HepG2 (cell line): ENCODE measurements around the gene PPAN. TPM values are rescaled to one million over a fixed set of nuclear protein-coding genes. Genes with fewer than 3 reads are reported as not detected.
A peak's percentile ranks its signal among the peaks of the same experiment; 100 is the strongest.

Experiments
- ADNP ChIP-seq: sonication (generic); formaldehyde crosslinking; IDR thresholded peaks from 2 replicates; pipeline ENCODE4 v1.4.0; 2020; ENCODE audit warnings: missing genetic modification reagents
- DMTF1 ChIP-seq: sonication (generic); formaldehyde crosslinking; IDR thresholded peaks from 2 replicates; pipeline ENCODE4 v1.4.0; 2020; ENCODE audit warnings: mild to moderate bottlenecking, missing genetic modification reagents
- FOXP1 ChIP-seq, 2 experiments: fragments of 450-650 bp in 1 of 2; IDR thresholded peaks; 2 replicates each; pipeline ENCODE4 v1.6.1; 2017 to 2018; ENCODE audit warnings: antibody characterized with exemption in 1 of 2
- HOXD1 ChIP-seq: sonication (generic); formaldehyde crosslinking; IDR thresholded peaks from 2 replicates; pipeline ENCODE4 v1.5.0; 2020; ENCODE audit warnings: missing genetic modification reagents
- PBX2 ChIP-seq: IDR thresholded peaks from 2 replicates; pipeline ENCODE4 v1.6.1; 2016; ENCODE audit warnings: control low read depth
- PHF21A ChIP-seq: sonication (generic); formaldehyde crosslinking; IDR thresholded peaks from 2 replicates; pipeline ENCODE4 v1.5.0; 2020; ENCODE audit warnings: mild to moderate bottlenecking, missing genetic modification reagents
- REPIN1 ChIP-seq: sonication (generic); formaldehyde crosslinking; IDR thresholded peaks from 2 replicates; pipeline ENCODE4 v1.8.0; 2022; ENCODE audit warnings: missing genetic modification reagents, low read depth, mild to moderate bottlenecking, borderline replicate concordance
- RNF219 ChIP-seq: sonication (generic); formaldehyde crosslinking; IDR thresholded peaks from 2 replicates; pipeline ENCODE4 v1.5.0; 2020; ENCODE audit warnings: mild to moderate bottlenecking, missing genetic modification reagents
- SMC3 ChIP-seq: IDR thresholded peaks from 2 replicates; pipeline ENCODE4 v1.6.1; 2011; ENCODE audit warnings: low read length, improper control_type of control experiment
- TBL1XR1 ChIP-seq: fragments of 150-350 bp; IDR thresholded peaks from 2 replicates; pipeline ENCODE4 v1.6.1; 2014; ENCODE audit warnings: borderline replicate concordance, low read length; ENCODE audit not compliant: partially characterized antibody
- ZFY ChIP-seq: sonication (generic); formaldehyde crosslinking; IDR thresholded peaks from 2 replicates; pipeline ENCODE4 v1.4.0; 2020; ENCODE audit warnings: missing genetic modification reagents
- ZNF607 ChIP-seq: sonication (generic); formaldehyde crosslinking; IDR thresholded peaks from 2 replicates; pipeline ENCODE4 v1.5.1; 2020; ENCODE audit warnings: missing genetic modification reagents, mild to moderate bottlenecking, borderline replicate concordance
- ZNF883 ChIP-seq: sonication (generic); formaldehyde crosslinking; IDR thresholded peaks from 2 replicates; pipeline ENCODE4 v1.5.1; 2020; ENCODE audit warnings: mild to moderate bottlenecking, missing genetic modification reagents; ENCODE audit errors: not compliant biosample characterization
- polyA plus RNA-seq, 8 experiments: library from polyadenylated mRNA; depleted of rRNA in 3 of 8; stranded (reverse) in 7 of 8; unstranded in 1 of 8; fragments of >200 nt; fragmentation: Illumina TruSeq in 4 of 8; extraction: Trizol in 4 of 8; gene quantifications; 2 replicates each; pipeline versions ENCODE4 v1.2.1 to v1.2.3, GENCODE V29; 2011 to 2016; ENCODE audit warnings: low read depth in 4 of 8, missing spikeins in 1 of 8, mixed read lengths in 1 of 8; ENCODE audit not compliant: insufficient read depth in 1 of 8
- total RNA-seq, 5 experiments: library from RNA; depleted of rRNA; stranded (reverse); fragments of >200 nt; fragmentation: Illumina TruSeq; extraction: Trizol; gene quantifications; 2 replicates each; pipeline ENCODE4 v1.2.3, GENCODE V29; 2016; ENCODE audit warnings: low read depth in 1 of 5
- TF ChIP-seq, protein P1 (sequence below): sonication (generic); formaldehyde crosslinking; IDR thresholded peaks from 2 replicates; pipeline ENCODE4 v1.4.0; 2020; ENCODE audit warnings: missing genetic modification reagents
- TF ChIP-seq, protein P2 (sequence below): sonication (generic); formaldehyde crosslinking; IDR thresholded peaks from 2 replicates; pipeline ENCODE4 v1.4.0; 2020; ENCODE audit warnings: missing genetic modification reagents

The PPAN gene
- total and polyA plus RNA-seq, 2 of the 13 experiments (the other 11 are each of a cell fraction or from before 2014, with no cell fraction given), result 36.2 to 41.9 TPM

DNA sequence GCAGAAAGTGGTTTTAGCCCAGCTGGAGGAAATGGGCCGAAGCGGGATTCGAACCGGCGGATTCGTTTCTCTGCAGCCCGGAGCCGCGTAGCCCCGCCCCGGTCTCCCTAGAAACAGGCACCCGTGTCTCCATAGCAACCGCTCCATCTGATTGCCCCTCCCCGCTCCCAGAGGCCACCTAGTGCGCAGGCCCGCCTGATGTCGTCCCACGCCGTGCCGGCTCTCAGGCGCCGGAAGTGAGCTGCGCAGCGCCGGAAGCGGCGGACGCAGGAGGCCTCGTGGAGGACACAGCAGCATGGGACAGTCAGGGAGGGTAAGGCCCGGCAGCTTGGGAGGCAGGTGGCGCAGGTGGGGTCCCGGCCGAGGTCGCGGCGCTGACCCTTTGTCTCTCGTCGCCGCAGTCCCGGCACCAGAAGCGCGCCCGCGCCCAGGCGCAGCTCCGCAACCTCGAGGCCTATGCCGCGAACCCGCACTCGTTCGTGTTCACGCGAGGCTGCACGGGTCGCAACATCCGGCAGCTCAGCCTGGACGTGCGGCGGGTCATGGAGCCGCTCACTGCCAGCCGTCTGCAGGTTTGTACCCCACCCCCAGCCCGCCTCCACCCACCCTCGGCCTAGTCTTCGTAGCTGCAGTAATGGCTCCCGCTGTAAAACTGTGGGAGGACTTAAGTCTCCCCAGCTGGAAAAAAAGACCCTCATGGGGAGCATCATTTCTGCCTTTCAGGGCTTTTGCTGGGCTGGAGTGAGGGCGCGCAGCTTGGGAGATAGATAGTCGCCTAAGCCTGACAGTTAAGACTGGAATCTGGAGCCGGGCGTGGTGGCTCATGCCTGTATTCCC lies at the start of gene PPAN (continued):
- TF ChIP-seq, protein P1, sequence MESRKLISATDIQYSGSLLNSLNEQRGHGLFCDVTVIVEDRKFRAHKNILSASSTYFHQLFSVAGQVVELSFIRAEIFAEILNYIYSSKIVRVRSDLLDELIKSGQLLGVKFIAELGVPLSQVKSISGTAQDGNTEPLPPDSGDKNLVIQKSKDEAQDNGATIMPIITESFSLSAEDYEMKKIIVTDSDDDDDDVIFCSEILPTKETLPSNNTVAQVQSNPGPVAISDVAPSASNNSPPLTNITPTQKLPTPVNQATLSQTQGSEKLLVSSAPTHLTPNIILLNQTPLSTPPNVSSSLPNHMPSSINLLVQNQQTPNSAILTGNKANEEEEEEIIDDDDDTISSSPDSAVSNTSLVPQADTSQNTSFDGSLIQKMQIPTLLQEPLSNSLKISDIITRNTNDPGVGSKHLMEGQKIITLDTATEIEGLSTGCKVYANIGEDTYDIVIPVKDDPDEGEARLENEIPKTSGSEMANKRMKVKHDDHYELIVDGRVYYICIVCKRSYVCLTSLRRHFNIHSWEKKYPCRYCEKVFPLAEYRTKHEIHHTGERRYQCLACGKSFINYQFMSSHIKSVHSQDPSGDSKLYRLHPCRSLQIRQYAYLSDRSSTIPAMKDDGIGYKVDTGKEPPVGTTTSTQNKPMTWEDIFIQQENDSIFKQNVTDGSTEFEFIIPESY (CRISPR knock-in tag), result no peak; the same call in 1 of the 2 replicates
- TF ChIP-seq ADNP (no peak), HOXD1 (CRISPR knock-in tag) (0 out of 2 replicates have a peak, but pooled peaks have one; percentile 22), REPIN1 (CRISPR knock-in tag) (no peak), DMTF1 (CRISPR knock-in tag) (no peak), PHF21A (peak; percentile 57), PBX2 (CRISPR knock-in tag) (no peak), ZFY (peak; percentile 99), ZNF607 (peak; percentile 93), RNF219 (CRISPR knock-in tag) (no peak), SMC3 (no peak), FOXP1 (IDR thresholded peaks at IDR 0.05) (no peak), FOXP1 (CRISPR knock-in tag; IDR thresholded peaks at IDR 0.05) (no peak), ZNF883 (CRISPR knock-in tag) (peak; percentile 86), TBL1XR1 (no peak)
- TF ChIP-seq, protein P2, sequence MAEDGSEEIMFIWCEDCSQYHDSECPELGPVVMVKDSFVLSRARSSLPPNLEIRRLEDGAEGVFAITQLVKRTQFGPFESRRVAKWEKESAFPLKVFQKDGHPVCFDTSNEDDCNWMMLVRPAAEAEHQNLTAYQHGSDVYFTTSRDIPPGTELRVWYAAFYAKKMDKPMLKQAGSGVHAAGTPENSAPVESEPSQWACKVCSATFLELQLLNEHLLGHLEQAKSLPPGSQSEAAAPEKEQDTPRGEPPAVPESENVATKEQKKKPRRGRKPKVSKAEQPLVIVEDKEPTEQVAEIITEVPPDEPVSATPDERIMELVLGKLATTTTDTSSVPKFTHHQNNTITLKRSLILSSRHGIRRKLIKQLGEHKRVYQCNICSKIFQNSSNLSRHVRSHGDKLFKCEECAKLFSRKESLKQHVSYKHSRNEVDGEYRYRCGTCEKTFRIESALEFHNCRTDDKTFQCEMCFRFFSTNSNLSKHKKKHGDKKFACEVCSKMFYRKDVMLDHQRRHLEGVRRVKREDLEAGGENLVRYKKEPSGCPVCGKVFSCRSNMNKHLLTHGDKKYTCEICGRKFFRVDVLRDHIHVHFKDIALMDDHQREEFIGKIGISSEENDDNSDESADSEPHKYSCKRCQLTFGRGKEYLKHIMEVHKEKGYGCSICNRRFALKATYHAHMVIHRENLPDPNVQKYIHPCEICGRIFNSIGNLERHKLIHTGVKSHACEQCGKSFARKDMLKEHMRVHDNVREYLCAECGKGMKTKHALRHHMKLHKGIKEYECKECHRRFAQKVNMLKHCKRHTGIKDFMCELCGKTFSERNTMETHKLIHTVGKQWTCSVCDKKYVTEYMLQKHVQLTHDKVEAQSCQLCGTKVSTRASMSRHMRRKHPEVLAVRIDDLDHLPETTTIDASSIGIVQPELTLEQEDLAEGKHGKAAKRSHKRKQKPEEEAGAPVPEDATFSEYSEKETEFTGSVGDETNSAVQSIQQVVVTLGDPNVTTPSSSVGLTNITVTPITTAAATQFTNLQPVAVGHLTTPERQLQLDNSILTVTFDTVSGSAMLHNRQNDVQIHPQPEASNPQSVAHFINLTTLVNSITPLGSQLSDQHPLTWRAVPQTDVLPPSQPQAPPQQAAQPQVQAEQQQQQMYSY, result no peak
